Activated CD4-positive, alpha-beta memory T cell treated with anti-CD3 and anti-CD28 coated beads, Interleukin-2, amount 10 ng/mL, durations not matched to agents 7 days and 5 days (primary cell): Measurements from ENCODE around the gene OR4B1. TPM values are rescaled to one million over a fixed set of nuclear protein-coding genes. Genes with fewer than 3 reads are reported as not detected.

Experiments used
- total RNA-seq, 2 experiments: library from RNA; stranded (reverse); gene quantifications; one replicate each; pipeline ENCODE4 v1.2.3, GENCODE V29; 2021

The OR4B1 gene
- total RNA-seq, 2 experiments from 2014 or later = not detected

Other genes starting within 250 kb of the OR4B1 start
- 10 to 100 TPM; 83.0 to 89.1 TPM for gene PTPRJ, start 236.3 kb upstream of the OR4B1 start, total RNA-seq
- gene OR4X2, start 28.3 kb downstream of the OR4B1 start, total RNA-seq = not detected
- gene OR4X1, start 47.1 kb downstream of the OR4B1 start, total RNA-seq = not detected
- not detected for gene OR4S1, start 89.4 kb downstream of the OR4B1 start, total RNA-seq
- gene OR4C3, start 108.1 kb downstream of the OR4B1 start, total RNA-seq = not detected
- gene OR4C5, start 149.7 kb downstream of the OR4B1 start, total RNA-seq = not detected